GM12864 (cell line): ENCODE data around the gene SBF1.

Experiments
- DNase-seq: peaks from one replicate; pipeline ENCODE4 v3.0.0-alpha.2; 2011; ENCODE audit warnings: low read depth
- H3K4me3 ChIP-seq: 2 replicates; pipeline ENCODE4 v1.5.1; 2011; ENCODE audit warnings: mild to moderate bottlenecking, low read depth, low read length, control low read depth
- CTCF ChIP-seq: IDR thresholded peaks from 2 replicates; pipeline ENCODE4 v1.5.1; 2011; ENCODE audit warnings: low read depth, mild to moderate bottlenecking, moderate library complexity, low read length, control low read depth, inconsistent platforms; ENCODE audit errors: missing control alignments

SBF1 gene

DNA sequence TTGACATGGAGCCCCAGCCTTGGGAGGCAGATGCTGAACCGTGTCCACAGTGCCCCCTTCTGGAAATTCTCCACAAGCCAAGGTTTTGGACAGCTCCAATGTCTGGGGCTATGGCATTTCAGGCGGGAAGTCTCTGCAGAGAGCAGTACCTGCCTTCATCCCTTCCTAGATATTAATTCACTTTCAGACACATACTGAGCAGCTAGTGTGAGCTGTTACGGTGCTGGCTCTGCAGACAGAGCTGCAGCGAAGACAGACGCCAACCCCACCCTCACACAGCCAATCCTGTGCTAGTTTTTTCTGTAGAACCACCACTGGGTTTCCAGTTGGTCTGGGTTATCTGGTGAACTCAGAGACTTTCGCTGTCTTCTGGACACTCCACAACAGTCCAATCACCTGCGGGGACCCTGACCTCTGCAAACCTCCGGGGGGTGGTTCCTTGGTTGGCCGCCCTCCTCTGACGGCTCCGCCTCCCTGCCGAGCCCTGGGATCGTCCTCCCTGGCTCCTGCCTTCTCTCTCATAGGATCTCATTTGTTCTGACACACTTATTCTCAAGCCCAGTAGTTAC lies 23.6 kb upstream of the SBF1 start:
- TF ChIP-seq CTCF: peak; percentile 72
- no peak overlapping the region for H3K4me3 ChIP-seq
- no peak for DNase-seq

DNA sequence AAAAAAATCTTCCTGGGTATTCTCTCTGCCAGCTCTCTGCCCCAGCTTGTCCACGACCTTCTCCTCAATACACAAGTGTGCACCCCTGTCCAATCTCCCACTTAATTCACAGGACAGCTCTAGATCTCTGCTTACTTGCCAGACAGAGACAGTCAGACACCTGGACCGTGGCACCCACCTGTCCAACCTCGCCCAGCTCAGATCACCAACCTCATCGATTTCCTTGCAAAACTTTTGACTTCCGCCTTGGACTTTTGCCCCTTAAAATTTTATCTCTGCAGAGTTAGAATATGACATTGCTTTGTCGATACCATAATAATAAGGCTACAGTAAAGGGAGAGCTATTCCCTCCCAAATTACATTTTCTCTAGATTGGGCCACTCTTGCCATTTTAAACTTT lies 22.3 kb upstream of the SBF1 start:
- no peak overlapping the region for H3K4me3 ChIP-seq
- DNase-seq: no peak
- TF ChIP-seq CTCF: no peak

- DNase-seq: no peak
- TF ChIP-seq CTCF: no peak
Measured at GRCh38 chr22:50490531-50491308, 15.9 kb upstream of the SBF1 start.

GRCh38 chr22:50489363-50490243 lies 14.8 kb upstream of the SBF1 start:
- no peak for TF ChIP-seq CTCF
- DNase-seq: no peak
- H3K4me3 ChIP-seq: no peak overlapping the region

More at GRCh38 chr22:50490531-50491308, 15.9 kb upstream of the SBF1 start:
- no peak overlapping the region for H3K4me3 ChIP-seq

- DNase-seq: no peak
- TF ChIP-seq CTCF: no peak
- H3K4me3 ChIP-seq: no peak overlapping the region
Measured at GRCh38 chr22:50488886-50489285, 14.1 kb upstream of the SBF1 start.

GRCh38 chr22:50488006-50488677 lies 13.3 kb upstream of the SBF1 start:
- no peak for TF ChIP-seq CTCF
- DNase-seq: no peak
- no peak overlapping the region for H3K4me3 ChIP-seq
